COLO668 (cell line): ENCODE measurements around the gene FARP2.
"Not testable (repeated sequence)": the region's sequence is repeated elsewhere in the genome, so short reads cannot be mapped to it uniquely, and the experiment has no call there.

ENCODE experiments used
- DNase-seq: peaks from one replicate; lab custom pipeline; 2025; ENCODE audit not compliant: unreplicated experiment; lab: John Stamatoyannopoulos, UW

The FARP2 gene, protein sequence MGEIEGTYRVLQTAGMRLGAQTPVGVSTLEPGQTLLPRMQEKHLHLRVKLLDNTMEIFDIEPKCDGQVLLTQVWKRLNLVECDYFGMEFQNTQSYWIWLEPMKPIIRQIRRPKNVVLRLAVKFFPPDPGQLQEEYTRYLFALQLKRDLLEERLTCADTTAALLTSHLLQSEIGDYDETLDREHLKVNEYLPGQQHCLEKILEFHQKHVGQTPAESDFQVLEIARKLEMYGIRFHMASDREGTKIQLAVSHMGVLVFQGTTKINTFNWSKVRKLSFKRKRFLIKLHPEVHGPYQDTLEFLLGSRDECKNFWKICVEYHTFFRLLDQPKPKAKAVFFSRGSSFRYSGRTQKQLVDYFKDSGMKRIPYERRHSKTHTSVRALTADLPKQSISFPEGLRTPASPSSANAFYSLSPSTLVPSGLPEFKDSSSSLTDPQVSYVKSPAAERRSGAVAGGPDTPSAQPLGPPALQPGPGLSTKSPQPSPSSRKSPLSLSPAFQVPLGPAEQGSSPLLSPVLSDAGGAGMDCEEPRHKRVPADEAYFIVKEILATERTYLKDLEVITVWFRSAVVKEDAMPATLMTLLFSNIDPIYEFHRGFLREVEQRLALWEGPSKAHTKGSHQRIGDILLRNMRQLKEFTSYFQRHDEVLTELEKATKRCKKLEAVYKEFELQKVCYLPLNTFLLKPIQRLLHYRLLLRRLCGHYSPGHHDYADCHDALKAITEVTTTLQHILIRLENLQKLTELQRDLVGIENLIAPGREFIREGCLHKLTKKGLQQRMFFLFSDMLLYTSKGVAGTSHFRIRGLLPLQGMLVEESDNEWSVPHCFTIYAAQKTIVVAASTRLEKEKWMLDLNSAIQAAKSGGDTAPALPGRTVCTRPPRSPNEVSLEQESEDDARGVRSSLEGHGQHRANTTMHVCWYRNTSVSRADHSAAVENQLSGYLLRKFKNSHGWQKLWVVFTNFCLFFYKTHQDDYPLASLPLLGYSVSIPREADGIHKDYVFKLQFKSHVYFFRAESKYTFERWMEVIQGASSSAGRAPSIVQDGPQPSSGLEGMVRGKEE

DNA sequence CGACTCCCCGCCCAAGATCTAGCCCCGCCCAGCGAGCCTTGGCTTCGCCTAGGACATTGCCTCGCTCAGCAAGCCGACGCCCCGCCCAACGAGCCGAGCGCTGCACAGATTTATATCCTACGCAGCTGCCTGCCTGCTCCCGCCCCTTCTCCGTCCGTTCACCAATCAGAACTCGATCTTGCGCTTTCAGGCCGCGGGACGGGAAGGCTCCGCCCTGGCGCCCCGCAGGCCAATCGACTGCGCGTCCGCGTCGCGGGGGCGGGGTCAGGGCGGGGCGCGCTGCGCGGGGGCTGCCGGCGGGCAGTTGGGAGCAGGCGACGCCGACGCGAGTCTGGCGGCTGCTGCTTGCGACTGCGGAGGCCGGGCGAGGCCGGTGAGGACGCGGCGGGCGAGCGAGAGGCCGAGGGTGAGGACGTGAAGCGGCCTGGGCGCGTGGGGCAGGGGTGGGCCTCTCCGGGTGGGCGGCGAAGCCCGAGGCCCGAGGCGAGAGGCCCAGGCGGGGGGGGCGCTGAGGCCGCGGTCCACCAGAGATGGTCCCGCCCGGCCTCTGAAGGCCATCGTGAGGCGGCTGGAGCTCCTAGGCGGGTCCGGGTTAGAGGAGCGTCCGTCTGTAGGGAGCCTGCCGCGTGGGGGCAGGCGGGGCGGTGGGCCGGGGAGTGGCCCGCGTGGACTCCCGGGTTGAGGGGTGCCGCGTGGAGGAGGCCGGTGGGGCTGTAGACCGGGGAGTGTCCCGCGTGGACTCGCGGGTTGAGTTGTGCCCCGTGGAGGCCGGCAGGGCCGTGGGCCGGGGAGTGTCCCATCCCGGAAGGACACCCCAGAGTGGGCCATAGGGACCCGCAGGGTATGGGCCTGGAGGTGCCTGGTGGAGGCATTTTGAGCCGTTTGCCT is at the start of gene FARP2:
Gene FARP2, plus strand, starts transcription at position 303 of the 888 bp plus-strand sequence. CDS start 16,823 bp downstream, outside the sequence.
- peak; percentile 99 for DNase-seq

DNA sequence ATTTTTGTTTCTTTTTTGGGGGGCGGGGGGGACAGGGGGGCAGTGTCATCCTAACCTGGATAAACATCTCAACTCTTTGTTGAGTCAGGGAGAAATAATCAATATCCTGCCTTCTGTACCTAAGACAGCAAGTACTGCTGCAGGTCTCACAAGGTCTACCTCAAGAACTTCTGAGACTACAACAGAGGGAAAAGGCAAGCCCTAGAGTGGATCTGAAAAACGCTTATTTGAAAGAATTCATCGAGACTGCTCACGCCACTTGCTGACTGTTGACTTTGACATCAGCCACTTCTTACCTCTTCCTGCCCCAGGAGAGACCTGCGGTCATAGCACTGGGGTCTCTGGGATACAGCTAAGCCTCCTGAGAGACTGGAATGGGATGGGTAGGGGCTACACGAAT is 49.0 kb upstream of the FARP2 start:
- DNase-seq = no peak

DNA sequence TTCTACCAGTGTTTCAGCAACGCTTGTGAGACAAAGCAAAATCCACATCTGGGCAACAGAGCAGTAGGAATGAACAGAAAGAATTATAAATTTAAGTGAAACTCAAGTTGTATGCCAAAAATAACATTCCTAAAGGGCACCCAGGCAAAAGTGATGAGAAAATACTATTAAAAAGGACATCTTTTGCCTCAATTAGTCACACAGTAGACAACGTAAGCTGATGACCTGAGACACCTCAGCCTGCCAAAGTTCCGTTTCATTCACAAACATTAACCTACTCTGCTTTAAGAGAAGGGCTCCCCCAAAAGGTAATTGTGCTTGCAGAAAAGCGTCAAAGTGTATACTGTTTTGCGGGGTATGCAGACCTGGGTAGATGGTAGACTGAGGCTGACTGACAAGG is 47.8 kb upstream of the FARP2 start:
- DNase-seq = no peak

DNA sequence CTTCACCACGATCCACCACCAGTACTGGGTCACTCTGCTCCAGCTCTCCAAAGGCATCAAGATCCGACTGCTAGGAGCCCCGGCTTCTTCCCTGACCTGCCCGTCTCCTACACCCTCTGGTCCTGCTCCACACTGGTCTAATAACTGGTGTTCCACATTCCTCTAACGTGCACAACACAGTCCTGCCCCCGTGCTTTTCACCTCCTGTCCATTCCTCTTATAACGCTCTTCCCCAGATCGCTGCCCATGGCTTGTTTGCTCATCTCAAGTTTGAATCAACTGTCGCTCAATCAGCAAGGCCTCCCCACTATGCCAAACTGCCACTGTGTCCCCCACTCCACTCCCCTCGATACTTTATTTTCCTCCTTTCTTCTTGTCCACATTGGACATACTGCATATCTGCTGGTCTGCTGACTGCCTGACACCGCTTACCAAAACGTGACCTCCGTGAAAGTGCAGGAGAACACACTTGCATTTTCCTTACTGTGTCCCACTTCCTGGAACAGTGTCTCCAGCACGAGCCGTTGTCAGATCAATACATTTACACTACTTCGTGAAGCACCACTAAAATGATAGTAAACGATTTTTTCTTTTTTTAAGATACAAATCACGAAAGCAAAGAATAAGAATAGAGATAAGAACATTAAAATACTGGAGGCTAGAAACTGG is 47.1 kb upstream of the FARP2 start:
- no peak for DNase-seq

DNA sequence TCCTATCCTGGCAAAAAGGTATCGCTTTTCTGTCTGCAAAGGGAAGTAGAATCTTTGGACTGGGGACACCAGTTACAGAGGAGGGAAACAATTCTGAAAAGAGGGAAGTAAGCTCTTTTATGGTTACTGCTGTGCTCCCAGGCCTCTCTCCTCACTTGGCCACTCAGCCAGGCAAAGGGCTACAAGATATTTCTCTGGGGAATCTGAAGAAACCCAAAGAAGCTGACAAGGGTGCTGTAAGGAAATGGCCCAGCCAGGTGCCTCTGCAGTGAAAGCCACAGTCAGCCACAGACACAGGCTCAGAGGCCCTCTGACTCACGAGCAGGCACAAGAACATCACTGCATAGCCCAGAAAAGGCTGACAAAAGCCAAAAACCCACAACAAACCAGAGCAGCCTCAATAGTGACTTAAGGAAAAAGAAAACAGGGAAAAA is 46.4 kb upstream of the FARP2 start:
- DNase-seq = no peak

DNA sequence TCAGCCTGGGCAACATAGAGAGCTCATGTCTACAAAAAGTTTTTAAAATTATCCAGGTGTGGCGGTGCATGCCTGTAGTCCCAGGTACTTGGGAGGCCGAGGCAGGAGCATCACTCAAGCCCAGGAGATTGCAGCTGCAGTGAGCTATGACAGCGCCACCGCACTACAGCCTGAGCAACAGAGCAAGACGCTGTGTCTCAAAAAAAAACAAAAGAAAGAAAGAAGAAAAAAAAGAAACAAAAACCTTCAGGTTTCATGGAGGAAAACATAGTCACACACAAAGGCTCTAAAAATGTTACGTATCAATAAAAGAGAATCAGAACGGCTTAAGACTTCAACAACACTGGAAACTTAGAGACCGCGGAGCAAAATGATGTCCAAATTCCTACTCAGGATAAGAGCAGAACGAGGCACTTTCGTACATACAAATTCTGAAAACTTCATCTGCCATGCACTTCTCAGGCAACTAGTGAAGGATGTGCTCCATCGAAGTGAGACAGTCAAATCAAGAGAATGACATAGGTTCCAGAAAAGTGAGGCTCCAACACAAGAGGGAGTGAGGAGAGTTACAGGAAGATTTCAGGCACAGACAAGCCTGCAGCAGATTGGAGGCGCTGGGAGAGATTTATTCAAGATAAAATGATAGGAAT is 45.0 kb upstream of the FARP2 start:
- DNase-seq = no peak

DNA sequence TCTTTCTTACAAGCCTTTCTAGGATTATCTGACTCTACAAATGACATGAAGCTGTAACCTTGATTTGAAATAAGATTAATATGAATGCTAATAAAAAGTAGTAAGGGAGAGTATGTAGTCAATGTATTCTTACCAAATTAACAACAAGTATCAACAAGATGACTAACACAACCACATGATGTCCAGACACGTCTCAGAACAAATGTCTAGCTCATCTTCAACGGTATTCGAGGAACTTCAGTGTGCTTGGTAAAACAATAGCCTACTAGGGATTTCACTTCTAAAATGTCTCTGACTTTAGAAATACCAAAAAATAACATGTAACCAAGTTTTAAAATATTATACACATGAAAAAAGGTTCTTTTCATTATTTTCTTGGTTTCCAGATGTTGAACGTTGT is 44.0 kb upstream of the FARP2 start:
- no peak for DNase-seq

DNA sequence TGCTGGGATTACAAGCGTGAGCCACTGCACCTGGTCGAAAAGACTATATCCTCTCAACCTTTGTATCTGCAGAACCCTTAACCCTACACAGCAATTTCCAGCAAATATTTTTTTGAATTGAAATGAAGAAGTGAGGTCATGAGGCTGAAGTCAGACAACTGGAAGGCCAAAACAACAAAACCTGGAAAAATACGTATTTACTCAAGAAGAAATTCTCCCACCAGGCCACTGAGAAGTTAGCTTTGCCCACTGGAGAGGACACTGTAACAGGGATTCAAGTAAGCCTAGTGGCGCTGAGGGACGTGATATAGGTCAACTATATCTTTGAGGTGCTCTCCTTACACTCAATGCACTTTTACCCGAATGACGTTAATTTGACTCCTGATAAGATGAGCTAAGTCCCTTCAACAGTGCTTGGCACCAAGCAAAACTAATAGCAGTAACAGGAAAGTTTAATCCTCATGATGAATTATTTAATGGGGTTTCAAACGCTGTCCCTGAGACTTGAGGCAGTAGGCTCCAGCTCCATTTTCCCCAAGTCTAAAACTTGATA is 42.5 kb upstream of the FARP2 start:
- DNase-seq = no peak

DNA sequence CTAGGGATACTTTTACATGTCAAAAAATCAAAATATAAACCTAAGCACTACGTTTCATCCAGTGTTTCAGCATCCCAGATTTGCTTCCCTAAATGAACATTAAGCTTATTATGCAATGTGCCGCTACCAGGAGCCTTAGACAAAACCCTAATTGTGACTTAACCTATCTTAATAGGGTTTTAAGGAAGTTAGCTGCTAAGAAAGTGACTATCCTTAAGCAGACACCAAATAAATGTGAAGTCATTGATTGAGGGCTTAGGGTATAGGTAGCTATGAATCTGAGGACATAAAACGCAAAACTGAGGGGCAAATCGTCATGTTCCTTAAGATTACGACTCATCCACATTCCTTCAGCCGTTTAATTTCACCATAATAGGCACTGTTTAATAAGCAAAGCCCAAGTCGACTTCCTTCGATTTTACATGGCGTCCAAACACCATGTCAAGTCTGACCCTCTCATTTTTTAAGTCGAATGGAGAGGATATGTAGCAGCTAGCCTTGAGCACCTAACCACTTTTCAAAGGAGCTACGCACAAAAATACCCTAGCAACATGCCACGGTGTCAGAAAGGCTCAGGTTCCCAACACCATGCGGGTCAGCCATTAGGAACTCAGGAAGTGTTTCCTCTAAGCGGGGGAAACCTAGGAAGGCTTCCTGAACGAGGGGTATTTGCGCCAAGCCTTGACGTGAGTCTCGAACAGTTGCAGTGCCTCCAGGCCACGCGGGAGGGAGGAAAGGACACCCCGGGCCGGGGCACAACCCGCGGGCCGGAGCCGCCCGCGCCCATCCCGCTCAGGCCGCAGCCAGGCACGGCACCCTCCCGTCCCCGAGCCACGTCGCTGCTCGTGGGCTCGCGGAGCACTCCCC is 41.6 kb upstream of the FARP2 start:
- DNase-seq = peak; percentile 75

DNA sequence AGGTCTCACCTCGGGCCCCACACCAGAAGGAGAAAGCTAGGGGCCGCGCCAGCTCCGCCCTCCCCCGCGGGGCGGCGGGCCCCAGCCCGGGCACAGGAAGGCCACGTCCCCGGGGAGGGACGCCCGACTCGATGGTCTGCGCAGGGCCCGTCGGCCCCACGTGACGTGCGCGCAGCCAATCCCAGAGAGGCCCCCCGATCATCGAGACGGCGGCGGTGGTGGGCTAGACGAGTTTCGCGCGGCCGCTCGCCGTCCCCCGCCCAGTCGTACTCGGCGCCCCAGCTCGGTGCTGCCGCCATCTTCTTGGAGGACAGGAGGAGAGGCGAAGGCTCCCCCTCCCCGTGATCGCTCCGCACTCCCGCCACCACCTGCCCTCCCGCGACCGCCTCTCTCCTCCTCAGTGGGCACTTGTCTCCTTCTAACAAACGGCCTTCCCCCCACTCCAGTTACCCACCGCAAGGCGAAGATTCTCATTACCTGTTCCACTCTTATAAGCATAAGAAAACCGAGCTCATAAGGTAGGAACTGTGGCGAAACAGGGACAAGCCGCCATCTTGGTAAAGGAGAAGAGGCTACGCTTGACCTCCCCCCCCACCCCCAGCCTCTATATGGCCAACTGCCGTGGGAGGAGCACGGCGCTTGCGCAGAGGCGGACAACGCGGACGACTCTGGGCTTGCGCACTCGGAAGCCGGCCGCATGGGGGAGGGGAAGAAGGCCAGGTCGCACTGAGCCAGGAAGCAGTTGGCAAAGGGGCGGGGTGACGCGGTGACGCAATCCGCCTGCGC is 40.8 kb upstream of the FARP2 start, which contains the start of gene HDLBP:
Gene HDLBP, minus strand, starts transcription at position 580 of the 786 bp plus-strand sequence. CDS start 48,803 bp downstream, outside the sequence.
- peak; percentile 99 for DNase-seq

DNA sequence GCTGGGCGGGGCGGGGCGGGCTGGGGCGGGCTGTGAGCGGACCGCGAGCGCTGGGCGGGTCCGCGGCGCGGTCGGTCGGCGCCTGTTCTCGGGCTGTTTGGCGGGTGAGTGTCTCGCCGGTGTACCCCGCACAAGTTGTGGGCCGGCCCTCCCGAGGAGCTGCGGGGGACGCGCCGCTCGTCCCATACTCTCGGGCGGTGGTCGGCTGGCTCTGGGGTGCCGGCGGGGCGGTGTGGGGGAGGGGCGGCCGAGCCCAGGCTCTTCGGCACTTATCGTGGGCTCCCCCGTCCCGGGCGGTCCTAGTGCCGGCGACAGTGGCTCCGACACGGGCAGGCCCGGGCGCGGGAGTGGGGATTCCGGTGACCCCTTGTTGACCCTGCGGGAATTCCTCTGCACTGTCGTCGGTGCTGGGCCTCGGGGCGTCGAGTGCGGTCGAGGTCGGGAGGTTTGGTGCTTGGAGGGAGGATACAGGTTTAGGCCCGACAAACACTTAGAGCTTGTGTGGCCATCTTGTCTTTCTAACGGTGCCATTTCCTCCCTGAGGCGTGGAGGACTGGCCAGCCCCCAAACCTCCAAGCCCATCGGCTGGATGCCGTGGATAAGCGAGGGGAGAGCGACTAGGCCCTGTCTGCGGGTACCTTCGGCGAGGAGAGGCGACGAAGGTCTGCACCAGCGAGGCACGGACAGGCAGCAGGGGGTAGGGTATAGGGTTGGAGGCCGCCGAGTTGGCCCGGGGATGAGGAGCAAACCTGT is 40.0 kb upstream of the FARP2 start, which contains the start of gene SEPTIN2:
Gene SEPTIN2, plus strand, starts transcription at position 47 of the 753 bp plus-strand sequence. CDS start 8,308 bp downstream, outside the sequence.
- DNase-seq = peak; percentile 81

DNA sequence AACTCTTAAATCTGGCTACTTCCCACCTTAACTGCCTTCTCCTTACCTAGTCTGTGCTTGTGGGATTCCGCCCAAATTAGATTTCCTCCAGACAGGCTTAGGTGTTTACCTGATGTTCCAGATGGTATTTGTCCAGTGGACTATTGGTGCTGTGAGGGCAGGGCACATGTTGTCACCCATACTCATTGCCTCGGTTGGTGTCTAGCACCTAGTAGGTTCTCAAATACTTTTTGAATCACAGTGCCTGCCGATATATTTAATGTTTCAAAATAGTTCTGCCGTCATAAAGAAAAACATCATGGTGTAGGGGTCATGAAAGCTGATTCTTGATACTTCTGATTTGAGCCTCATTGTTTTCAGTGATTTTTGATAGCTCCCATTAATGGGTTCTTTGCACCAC is 39.3 kb upstream of the FARP2 start:
- DNase-seq = no peak

DNA sequence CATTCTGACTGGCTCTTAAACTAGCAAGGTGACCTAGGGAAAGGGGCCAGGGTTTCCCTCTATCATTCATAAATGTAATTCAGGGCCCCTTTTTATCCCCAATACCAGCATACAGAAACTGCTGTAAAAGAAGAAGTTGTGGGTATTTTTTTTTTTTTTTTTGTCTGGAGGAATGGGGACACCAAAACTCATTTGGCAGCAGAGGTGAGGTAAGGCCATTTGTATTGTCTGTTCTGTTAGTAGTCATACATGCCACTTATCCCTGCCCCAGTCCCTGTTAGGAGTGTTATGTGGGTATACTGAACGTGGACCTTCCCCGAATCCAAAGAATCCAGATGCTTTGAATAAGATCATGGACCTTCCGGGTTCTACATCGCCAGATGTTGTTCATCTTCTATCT is 38.7 kb upstream of the FARP2 start:
- DNase-seq = no peak

DNA sequence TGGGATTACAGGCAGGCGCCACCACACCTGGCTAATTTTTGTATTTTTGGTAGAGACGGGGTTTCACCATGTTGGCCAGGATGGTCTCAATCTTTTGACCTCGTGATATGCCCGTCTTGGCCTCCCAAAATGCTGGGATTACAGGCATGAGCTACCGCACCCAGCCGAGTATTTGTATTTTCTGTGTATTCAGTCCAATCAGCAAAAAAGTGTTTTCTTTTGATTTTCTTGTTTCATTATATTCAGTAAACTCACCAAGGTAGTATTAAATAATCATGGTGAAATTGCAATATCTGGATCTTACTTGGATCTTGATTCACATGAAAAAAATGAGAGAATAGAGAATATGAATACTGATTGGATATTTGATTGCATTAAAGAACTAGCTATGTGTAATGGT is 37.3 kb upstream of the FARP2 start:
- not testable (repeated sequence) for DNase-seq

DNA sequence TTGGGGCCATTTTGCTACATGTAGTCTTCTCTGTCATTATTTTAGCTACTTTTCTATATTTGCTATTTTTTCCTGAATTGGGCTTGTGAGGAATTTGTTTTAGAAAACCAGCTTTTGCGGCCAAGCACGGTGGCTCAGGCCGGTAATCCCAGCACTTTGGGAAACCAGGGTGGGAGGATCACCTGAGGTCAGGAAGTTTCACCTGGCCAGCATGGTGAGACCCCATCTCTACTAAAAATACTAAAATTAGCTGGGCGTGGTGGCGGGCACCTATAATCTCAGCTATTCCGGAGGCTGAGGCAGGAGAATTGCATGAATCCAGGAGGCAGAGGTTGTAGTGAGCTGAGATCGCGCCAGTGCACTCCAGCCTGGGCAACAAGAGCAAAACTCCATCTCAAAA is 35.7 kb upstream of the FARP2 start:
- no peak for DNase-seq

DNA sequence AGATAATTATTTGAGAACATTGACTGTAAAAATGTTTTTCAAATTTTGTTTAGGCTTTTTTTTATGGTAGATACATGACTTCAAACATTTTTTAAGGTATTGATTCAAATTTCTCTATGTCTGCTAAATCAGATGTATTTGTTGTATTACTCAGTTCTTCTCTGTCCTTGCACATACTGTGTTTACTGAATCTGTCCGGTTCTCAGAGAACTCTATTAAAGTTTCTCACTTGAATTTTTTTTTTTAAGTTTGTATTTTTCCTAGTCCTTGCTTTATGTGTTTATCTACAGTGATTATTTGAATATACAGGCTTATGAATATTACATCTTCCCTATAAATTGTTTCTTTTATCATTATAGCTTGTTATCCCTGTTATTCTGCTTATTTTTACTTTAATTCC is 35.1 kb upstream of the FARP2 start:
- no peak for DNase-seq

DNA sequence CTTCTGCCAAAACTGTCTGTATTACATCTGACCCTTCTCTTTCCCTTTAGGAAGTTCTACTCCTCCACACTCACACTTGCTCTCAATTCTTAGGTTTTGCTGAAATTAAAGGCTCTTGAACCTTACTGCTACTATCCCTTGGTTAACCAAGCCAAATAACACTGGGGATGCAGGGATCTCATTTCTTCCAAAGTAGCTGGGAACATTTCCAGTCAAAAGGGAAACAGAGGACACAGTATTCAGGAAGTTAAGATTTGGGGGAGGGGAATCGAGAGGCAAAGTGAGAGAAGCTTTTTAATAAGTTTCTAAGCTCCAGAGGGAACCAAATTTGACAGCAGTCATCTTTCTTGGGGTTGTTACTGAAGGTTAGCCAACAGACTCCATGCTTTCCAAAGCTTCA is 34.2 kb upstream of the FARP2 start:
- no peak for DNase-seq
